Loucy (cell line): Measurements from ENCODE around the gene TCAF2.
"Not testable (repeated sequence)": the region's sequence is repeated elsewhere in the genome, so short reads cannot be mapped to it uniquely, and the experiment has no call there.

ENCODE experiments used
- CTCF ChIP-seq: fragments of 200-600 bp; sonication (generic); conservative IDR thresholded peaks from 2 replicates; pipeline ENCODE4 v1.5.1; 2014; ENCODE audit warnings: mild to moderate bottlenecking, antibody characterized with exemption, low read length
- EZH2phosphoT487 ChIP-seq: fragments of 200-600 bp; IDR thresholded peaks from 2 replicates; pipeline ENCODE4 v1.6.1; 2018; ENCODE audit warnings: antibody characterized with exemption, mild to moderate bottlenecking, moderate library complexity, borderline replicate concordance

GRCh38 chr7:143633013-143633618, 12.3 kb downstream of the TCAF2 start:
- not testable (repeated sequence) for TF ChIP-seq CTCF, EZH2phosphoT487
